Measurements from ENCODE around the gene KLF12. TPM values are rescaled to one million over a fixed set of nuclear protein-coding genes. Genes with fewer than 3 reads are reported as not detected.

KLF12 gene
- polyA plus RNA-seq, 3 donors: 0.04 to 1.3 (median 0.38) TPM

GRCh38 chr13:74114641-74115040 is 19.6 kb downstream of the KLF12 start:
- Histone ChIP-seq H2AFZ (ENCODE audit: insufficient read depth, low read depth, low read length, poor library complexity, severe bottlenecking) (no peak overlapping the region), H3K4me3 (replicated peaks in 1 of 3; ENCODE audit: low read depth in 2 of 3, low read length in 3 of 3) (no peak overlapping the region), H3K79me2 (ENCODE audit: insufficient read depth, low read length) (no peaks in the 10 kb centered on the region), H3K4me1 (ENCODE audit: control insufficient read depth in 1 of 2, insufficient read depth in 2 of 2, low read length in 2 of 2) (no peaks in the 10 kb centered on the region), H3K4me2 (replicated peaks; ENCODE audit: extremely low read depth, low read length, poor library complexity, severe bottlenecking) (no peak overlapping the region), H3K9ac (ENCODE audit: insufficient read depth, low read length, poor library complexity, severe bottlenecking) (no peak overlapping the region), H3K36me3 (replicated peaks in 1 of 2; ENCODE audit: control insufficient read depth in 1 of 2, insufficient read depth in 2 of 2, low read length in 2 of 2) (no peaks in the 10 kb centered on the region), H4K20me1 (ENCODE audit: insufficient read depth, low read length) (no peaks in the 10 kb centered on the region), H3K27ac (ENCODE audit: low read depth in 1 of 2, low read length in 2 of 2) (no peak overlapping the region), H3K27me3 (ENCODE audit: control insufficient read depth in 2 of 2, insufficient read depth in 2 of 2, low read length in 2 of 2) (no peaks in the 10 kb centered on the region), H3K9me3 (replicated peaks in 1 of 2; ENCODE audit: control insufficient read depth in 1 of 2, insufficient read depth in 1 of 2, low read length in 2 of 2) (peaks cover 5 to 12% of the 10 kb centered on the region in 2 donors)
- no peak for TF ChIP-seq CTCF (IDR thresholded peaks at IDR 0.05)
- intact Hi-C loops (cut with micrococcal nuclease): no loop called here
- no peaks in the 10 kb centered on the region for H3K36me3 Mint-ChIP-seq
- H3K27ac Mint-ChIP-seq: no peak overlapping the region
- H3K9me3 Mint-ChIP-seq: peaks cover 13 to 28% (median 16%) of the 10 kb centered on the region in 7 donors
- H3K4me3 Mint-ChIP-seq: no peak overlapping the region
- no peaks in the 10 kb centered on the region for H3K27me3 Mint-ChIP-seq (ENCODE audit: low read depth in 3 of 3)
- H3K4me1 Mint-ChIP-seq: no peaks in the 10 kb centered on the region
- DNase-seq: no peak
- WGBS (ENCODE audit: insufficient coverage): 75% methylated on average over 2 of the region's 5 CpGs

GRCh38 chr13:74114202-74114601 is 20.0 kb downstream of the KLF12 start:
- no peak for DNase-seq
- H3K4me3 Mint-ChIP-seq: no peak overlapping the region
- no peaks in the 10 kb centered on the region for H3K27me3 Mint-ChIP-seq (ENCODE audit: low read depth in 3 of 3)
- WGBS (ENCODE audit: insufficient coverage): no CpG with 5 or more reads among the region's 1 CpG
- intact Hi-C loops (cut with micrococcal nuclease): no loop called here
- H3K4me3 ChIP-seq (replicated peaks in 1 of 3; ENCODE audit: low read depth in 2 of 3, low read length in 3 of 3): no peak overlapping the region
- no peak overlapping the region for H3K27ac ChIP-seq (ENCODE audit: low read depth in 1 of 2, low read length in 2 of 2)
- no peaks in the 10 kb centered on the region for H3K36me3 ChIP-seq (replicated peaks in 1 of 2; ENCODE audit: control insufficient read depth in 1 of 2, insufficient read depth in 2 of 2, low read length in 2 of 2)
- H3K79me2 ChIP-seq (ENCODE audit: insufficient read depth, low read length): no peaks in the 10 kb centered on the region
- H3K9ac ChIP-seq (ENCODE audit: insufficient read depth, low read length, poor library complexity, severe bottlenecking): no peak overlapping the region
- peaks cover 5 to 8% of the 10 kb centered on the region in 2 donors for H3K9me3 ChIP-seq (replicated peaks in 1 of 2; ENCODE audit: control insufficient read depth in 1 of 2, insufficient read depth in 1 of 2, low read length in 2 of 2)
- no peaks in the 10 kb centered on the region for H3K4me1 ChIP-seq (ENCODE audit: control insufficient read depth in 1 of 2, insufficient read depth in 2 of 2, low read length in 2 of 2)
- H3K9me3 Mint-ChIP-seq: peaks cover 9 to 24% (median 12%) of the 10 kb centered on the region in 7 donors
- no peak for TF ChIP-seq CTCF (IDR thresholded peaks at IDR 0.05)
- no peaks in the 10 kb centered on the region for H4K20me1 ChIP-seq (ENCODE audit: insufficient read depth, low read length)
- H3K4me2 ChIP-seq (replicated peaks; ENCODE audit: extremely low read depth, low read length, poor library complexity, severe bottlenecking): no peak overlapping the region
- no peak overlapping the region for H3K27ac Mint-ChIP-seq
- H3K36me3 Mint-ChIP-seq: no peaks in the 10 kb centered on the region
- H2AFZ ChIP-seq (ENCODE audit: insufficient read depth, low read depth, low read length, poor library complexity, severe bottlenecking): no peak overlapping the region
- no peaks in the 10 kb centered on the region for H3K27me3 ChIP-seq (ENCODE audit: control insufficient read depth in 2 of 2, insufficient read depth in 2 of 2, low read length in 2 of 2)
- H3K4me1 Mint-ChIP-seq: no peaks in the 10 kb centered on the region

Measured in CD14-positive monocyte (primary cell).